Left kidney (tissue), 2 donors: Measurements from ENCODE around the gene GTF2H1. TPM values are rescaled to one million over a fixed set of nuclear protein-coding genes. Genes with fewer than 3 reads are reported as not detected.
"Not testable (repeated sequence)": the region's sequence is repeated elsewhere in the genome, so short reads cannot be mapped to it uniquely, and the experiment has no call there.

Experiments
- DNase-seq: peaks from one replicate; pipeline ENCODE4 v3.0.0-alpha.2; 2013
- polyA plus RNA-seq: library from polyadenylated mRNA; unstranded; fragments of 120-200 nt; gene quantifications from one replicate; pipeline ENCODE4 v1.2.1, GENCODE V29; 2013; ENCODE audit not compliant: insufficient read length

Gene GTF2H1
- polyA plus RNA-seq, 1 donor, result 67.8 TPM

DNA sequence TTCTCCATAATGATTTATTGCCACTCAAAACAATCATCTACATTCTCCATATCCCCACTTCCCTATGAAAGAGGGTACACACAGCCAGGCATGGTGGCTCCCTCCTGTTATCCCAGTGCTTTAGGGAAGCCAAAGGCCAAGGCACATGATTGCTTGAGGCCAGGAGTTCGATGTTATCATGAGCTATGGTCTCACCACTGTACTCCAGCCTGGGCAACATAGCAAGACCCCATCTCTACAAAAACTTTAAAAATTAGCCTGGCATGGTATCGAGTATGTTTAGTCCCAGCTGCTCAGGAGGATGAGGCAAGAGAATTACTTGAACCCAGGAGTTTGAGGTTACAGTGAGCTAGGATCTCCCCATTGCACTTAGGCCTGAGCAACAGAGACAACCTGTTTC is 6.5 kb upstream of the GTF2H1 start:
- DNase-seq, result no peak

DNA sequence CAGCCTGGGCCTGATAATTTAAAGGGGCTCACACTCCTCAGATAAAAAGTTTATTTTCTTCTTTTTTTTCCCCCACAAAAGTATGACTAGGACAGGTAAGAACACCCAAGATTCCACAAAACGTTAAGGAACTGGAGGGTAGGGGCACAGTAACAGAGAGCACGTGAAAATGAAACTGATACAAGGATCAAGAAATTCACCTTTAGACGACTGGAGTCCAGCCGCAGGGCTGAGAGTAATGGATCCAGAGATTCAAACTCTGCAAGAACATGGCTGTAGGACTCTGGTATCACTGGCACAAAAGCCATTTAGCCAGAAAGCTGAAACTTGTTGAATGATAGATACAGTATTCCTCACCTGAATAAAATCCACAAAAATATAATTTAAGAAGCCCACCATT is 4.8 kb upstream of the GTF2H1 start:
- DNase-seq, result no peak

DNA sequence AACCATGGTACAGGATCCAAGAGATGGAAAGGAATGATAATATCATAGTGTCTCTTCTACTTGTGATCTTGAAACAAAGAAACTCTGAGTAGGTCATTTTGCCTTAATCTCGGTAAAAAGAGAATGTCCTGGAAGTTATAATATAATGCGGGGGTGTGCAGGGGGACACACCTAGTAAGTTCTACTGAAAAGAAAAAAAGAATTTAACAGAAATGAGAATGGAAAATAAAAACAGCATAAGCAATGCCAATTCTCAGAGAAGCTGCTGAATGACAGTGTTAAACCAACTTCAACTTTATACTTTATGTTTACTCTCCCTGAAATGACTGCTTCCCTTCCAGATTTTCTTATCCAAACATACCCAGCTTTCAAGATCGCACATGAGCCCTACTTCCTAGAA is 2.5 kb upstream of the GTF2H1 start:
- DNase-seq, result no peak

DNA sequence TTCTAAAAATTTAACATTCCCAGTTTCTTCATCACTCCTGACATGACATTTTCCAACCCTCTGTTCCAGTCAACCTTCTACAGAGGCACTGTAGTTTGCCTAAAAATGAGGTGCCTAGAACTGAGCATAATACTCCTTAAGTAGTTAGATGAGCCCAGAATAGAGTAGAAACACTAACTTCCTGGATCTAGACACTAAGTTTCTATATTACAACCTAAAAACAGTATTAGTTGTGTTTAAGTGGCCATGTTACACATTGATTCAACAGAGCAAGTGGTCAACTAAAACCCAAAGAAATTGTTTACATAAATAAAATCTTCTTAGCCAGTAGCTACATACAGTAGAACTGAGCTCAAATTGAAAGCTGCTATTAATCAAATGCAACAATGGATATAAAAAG is 1.8 kb upstream of the GTF2H1 start:
- no peak for DNase-seq

GRCh38 chr11:18321578-18321968 is 794 bp upstream of the GTF2H1 start:
- DNase-seq, result no peak

DNA sequence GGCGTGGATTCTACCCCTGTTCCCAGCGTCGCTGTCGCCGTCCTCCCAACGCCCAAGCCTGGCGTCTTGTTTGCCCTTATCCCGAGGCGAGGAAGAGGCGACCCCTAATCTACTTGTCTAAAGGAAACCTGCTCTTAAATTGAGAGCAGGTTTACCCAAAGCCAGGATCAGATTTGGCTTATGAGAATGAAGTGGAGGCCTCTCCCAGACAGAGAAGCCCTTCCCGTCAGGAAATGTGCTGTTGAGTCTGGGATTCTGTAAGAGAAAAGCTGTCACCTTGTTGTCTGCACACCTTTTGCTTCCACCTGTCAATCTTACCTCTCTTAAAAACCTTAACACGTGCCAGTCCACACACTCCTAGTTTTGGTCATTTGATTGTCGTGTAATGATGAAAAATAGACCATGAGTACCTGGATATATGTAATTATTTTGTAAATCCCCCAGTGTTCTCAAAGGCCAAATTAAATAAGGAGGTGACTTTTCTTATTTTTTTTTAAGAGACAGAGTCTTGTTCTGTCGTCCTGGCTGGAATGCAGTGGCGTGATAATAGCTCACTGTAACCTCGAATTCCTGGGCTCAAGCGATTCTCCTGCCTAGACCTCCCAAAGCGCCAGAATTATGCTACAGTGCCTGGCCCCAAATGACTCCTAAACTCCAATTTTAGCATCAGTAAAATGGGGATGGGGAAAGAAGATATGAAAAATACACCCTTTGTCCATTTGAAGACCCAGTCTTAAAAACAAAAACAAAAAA is 627 bp downstream of the GTF2H1 start:
- DNase-seq, result no peak

GRCh38 chr11:18323881-18324280 is 1.5 kb downstream of the GTF2H1 start:
- DNase-seq, result not testable (repeated sequence)

DNA sequence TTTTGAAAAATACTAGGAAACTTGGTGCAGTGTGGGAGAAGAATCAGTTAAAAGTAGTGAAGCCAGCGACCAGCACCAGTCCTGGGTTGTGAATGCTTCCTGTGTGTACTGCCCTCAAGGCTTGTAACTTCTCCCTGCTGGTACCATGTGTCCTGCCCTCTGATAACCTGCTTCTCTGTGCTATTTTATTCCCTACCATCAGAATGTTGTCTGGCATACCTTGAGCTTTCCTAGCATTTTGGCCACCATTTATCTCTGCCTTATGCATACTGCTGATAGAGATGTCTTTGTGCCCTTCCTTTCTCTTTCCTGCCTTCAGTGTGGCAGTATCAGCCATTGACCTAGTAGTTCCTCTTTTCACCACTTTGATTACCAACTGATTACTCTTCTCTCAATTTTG is 2.0 kb downstream of the GTF2H1 start:
- no peak for DNase-seq

DNA sequence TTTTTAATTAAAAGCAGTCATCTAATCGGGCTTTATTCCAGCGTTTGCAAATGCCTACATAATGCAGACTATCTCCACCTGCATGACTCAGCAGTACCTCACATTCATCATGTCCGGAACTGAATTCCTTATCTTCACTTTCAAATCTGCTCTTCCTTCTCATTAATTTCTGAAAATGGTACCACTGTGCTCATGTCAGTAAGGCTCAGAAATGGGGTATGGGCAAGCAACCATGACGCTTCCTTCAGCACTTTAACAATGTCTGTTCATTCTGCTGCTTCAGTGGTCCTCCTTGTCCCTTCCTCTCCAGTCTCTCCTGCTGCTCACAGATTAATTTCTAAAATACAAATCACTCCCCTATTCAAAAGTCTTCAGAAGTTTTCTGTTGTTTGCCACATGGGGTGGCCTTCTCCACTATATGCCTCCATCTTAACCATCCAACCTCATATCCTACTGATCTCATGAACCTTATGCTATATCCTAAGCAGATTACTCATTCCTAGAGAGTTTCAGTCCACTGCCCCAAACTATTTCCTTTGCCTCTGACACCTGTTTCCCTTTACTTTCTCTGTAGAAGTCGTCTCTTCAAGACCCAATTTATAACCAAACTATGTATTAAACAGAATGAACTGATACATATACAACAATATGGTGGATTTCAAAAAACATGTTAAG is 7.0 kb downstream of the GTF2H1 start:
- no peak for DNase-seq

- no peak for DNase-seq
Observed at GRCh38 chr11:18330921-18331320, 8.6 kb downstream of the GTF2H1 start.

- no peak for DNase-seq
Observed at GRCh38 chr11:18332302-18332701, 9.9 kb downstream of the GTF2H1 start.

GRCh38 chr11:18332891-18333290 is 10.5 kb downstream of the GTF2H1 start:
- DNase-seq, result no peak

- DNase-seq, result no peak
Observed at GRCh38 chr11:18347471-18348125, 25.2 kb downstream of the GTF2H1 start.

GRCh38 chr11:18352581-18352980 is 30.2 kb downstream of the GTF2H1 start:
- no peak for DNase-seq

DNA sequence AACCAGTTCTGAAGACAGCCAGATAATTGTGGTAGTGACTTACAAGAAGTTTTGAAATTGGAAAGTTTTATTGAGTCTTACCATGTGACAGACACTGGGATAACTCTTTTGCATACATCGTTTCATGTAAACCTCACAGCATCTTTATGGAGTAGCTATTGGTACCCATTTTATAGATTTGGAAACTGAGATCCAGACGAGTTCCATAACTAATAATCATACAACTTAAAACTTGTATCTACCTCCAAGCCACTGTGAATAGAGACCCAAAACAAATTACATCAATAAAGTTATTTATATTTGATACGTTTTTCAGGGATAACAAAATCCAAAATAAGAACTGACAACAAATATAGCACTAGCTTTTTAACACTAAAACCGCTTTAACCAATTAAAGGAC is 36.3 kb downstream of the GTF2H1 start:
- DNase-seq, result no peak

GRCh38 chr11:18361154-18361553 is 38.8 kb downstream of the GTF2H1 start:
- no peak for DNase-seq

GRCh38 chr11:18364495-18365073 is 42.2 kb downstream of the GTF2H1 start:
- DNase-seq, result no peak

- DNase-seq, result no peak
Observed at GRCh38 chr11:18365741-18366140, 43.4 kb downstream of the GTF2H1 start.

- DNase-seq, result no peak
Observed at GRCh38 chr11:18366286-18366685, 43.9 kb downstream of the GTF2H1 start.

GRCh38 chr11:18367431-18367830 is 45.1 kb downstream of the GTF2H1 start:
- DNase-seq, result no peak

DNA sequence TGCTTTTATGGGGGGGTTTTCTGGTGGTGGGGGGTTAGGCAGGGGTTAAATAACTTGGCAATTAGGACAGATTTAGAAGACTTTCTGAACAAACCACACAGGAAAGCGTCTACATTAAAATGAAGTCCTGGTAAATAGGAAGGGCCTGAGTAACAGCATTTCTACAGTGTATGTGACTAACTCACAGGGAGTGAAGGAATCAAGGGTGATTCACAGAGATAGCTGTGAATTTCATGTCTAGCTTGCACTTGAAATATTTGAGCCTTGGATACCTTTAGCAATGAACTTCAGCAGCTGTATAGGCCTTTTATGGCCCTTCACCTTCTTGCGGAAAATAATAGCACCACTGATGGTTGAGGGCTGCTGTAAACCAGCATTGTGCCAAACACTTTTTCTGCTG is 45.9 kb downstream of the GTF2H1 start:
- DNase-seq, result no peak

DNA sequence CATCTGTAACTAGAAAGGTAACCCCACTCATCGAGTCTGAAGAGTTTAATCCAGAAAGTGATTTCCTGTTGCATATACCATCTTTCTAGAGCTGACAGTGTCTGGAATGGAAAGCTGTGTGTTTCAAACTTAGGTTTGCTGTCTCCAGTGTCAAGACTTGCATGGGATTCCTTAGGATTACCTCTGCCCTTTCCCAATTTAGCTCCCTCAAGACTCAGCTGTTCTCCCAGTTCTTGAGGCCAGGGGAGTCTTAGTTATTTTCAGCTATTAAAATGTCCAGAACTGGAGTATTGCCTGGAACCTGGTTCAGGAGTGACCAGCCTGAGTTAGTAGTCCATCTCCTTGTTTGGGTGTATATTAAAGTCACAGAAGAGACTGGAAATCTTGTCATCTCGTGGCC is 47.0 kb downstream of the GTF2H1 start:
- DNase-seq, result no peak

- DNase-seq, result no peak
Observed at GRCh38 chr11:18371279-18371678, 48.9 kb downstream of the GTF2H1 start.
